ENCODE measurements around the gene SCAPER. TPM values are rescaled to one million over a fixed set of nuclear protein-coding genes. Genes with fewer than 3 reads are reported as not detected.

SCAPER gene
- total and polyA plus RNA-seq, 10 of the 15 experiments (the other 5 are each of a cell fraction or from before 2014, with no cell fraction given) = 1.0 to 7.7 (median 3.9) TPM

GRCh38 chr15:76928201-76928600 is 23.1 kb upstream of the SCAPER start (continued):
- TF ChIP-seq RELB (IDR thresholded peaks at IDR 0.05; ENCODE audit: low read depth) = no peak
- TF ChIP-seq NFYA (IDR thresholded peaks at IDR 0.05; ENCODE audit: borderline replicate concordance, low read depth, low read length) = no peak
- no peak for TF ChIP-seq ATF3 (IDR thresholded peaks at IDR 0.05; ENCODE audit: borderline replicate concordance, extremely low read depth, low read depth, low read length)
- TF ChIP-seq FOXM1 (IDR thresholded peaks at IDR 0.05; ENCODE audit: low read depth, low read length) = no peak
- TF ChIP-seq CTCF (IDR thresholded peaks at IDR 0.05 in 2 of 3, conservative IDR thresholded peaks at IDR 0.05 in 1 of 3; ENCODE audit: control insufficient read depth in 2 of 3, extremely low read depth in 1 of 3, insufficient read depth in 1 of 3, low read depth in 3 of 3, low read length in 3 of 3) = no peak

- H3K27ac ChIP-seq (ENCODE audit: control insufficient read depth, insufficient read depth) = no peak overlapping the region
- H3K79me2 ChIP-seq (ENCODE audit: control insufficient read depth, insufficient read depth, low read length) = no peaks in the 10 kb centered on the region
- ChIA-PET RAD21 (ENCODE audit: unreplicated experiment) (interaction anchor here (0.6 kb wide), 1 partner anchor 21 kb away, joined by 3 read pairs; no protein-coding TSS in a partner anchor), POLR2A (no interaction called here), SMC1A (ENCODE audit: uncharacterized antibody, unreplicated experiment) (no interaction called here), CTCF (interaction anchor here (1.4 kb wide), 1 partner anchor 25 kb away, joined by 5 read pairs; no protein-coding TSS in a partner anchor)
- in situ Hi-C loops (cut with MboI) (no loop called here), intact Hi-C loops (cut with micrococcal nuclease; ENCODE audit: unreplicated experiment) (no loop called here)
- H3K27me3 ChIP-seq (replicated peaks in 1 of 2; ENCODE audit: control insufficient read depth in 2 of 2, insufficient read depth in 2 of 2, low read length in 1 of 2) = peaks cover 0 to 4% of the 10 kb centered on the region in 2 experiments; a peak in 1 of 4 replicates
- no peaks in the 10 kb centered on the region for H3K9me3 ChIP-seq (replicated peaks; ENCODE audit: control insufficient read depth, insufficient read depth, low read length)
- no peak overlapping the region for H2AFZ ChIP-seq (ENCODE audit: control insufficient read depth, low read depth, low read length)
- DNase-seq (ENCODE audit: low read depth, low spot score) (no peak), ATAC-seq (no peak), FAIRE-seq (no peak)
- H3K4me2 ChIP-seq (ENCODE audit: control insufficient read depth, insufficient read depth) = no peak overlapping the region
- no peak overlapping the region for H3K9ac ChIP-seq (ENCODE audit: control insufficient read depth, insufficient read depth, low read length)
- H3K4me3 ChIP-seq = no peak overlapping the region
- H3K4me1 ChIP-seq (ENCODE audit: control insufficient read depth, insufficient read depth, low read length) = no peaks in the 10 kb centered on the region
- H4K20me1 ChIP-seq (ENCODE audit: control insufficient read depth, insufficient read depth) = no peaks in the 10 kb centered on the region
- 67% methylated on average over 13 of the region's 13 CpGs for WGBS (ENCODE audit: insufficient coverage, insufficient replicate concordance, low lambda C conversion rate, missing lambda C conversion rate)
- BruUV-seq (replicated peaks) = no TSS peak
- H3K36me3 ChIP-seq (ENCODE audit: control insufficient read depth in 2 of 2, insufficient read depth in 2 of 2, low read length in 1 of 2) = no peaks in the 10 kb centered on the region
- TF ChIP-seq YY1 (IDR thresholded peaks at IDR 0.05; ENCODE audit: low read depth, low read length) = no peak
- no peak for TF ChIP-seq NBN (IDR thresholded peaks at IDR 0.05)
- TF ChIP-seq E2F4 (IDR thresholded peaks at IDR 0.05; ENCODE audit: low read depth, low read length) = no peak
- TF ChIP-seq SMAD1 (IDR thresholded peaks at IDR 0.05; ENCODE audit: low read depth, partially characterized antibody) = no peak
- TF ChIP-seq POLR2A (IDR thresholded peaks at IDR 0.05; ENCODE audit: low read depth, low read length) = no peak
- TF ChIP-seq ZZZ3 (IDR thresholded peaks at IDR 0.05; ENCODE audit: control insufficient read depth, insufficient read length, low read depth) = no peak
- TF ChIP-seq ZNF592 (IDR thresholded peaks at IDR 0.05) = no peak
- TF ChIP-seq MEF2B (IDR thresholded peaks at IDR 0.05; ENCODE audit: partially characterized antibody, poor library complexity, severe bottlenecking) = no peak
These were observed 11.2 kb upstream of the SCAPER start for GRCh38 chr15:76916369-76916768.

Data from GM12878 (cell line).